A673 (cell line): Measurements from ENCODE around the gene MICOS13. TPM values are rescaled to one million over a fixed set of nuclear protein-coding genes. Genes with fewer than 3 reads are reported as not detected.

ENCODE experiments used
- BruUV-seq: library from RNA; stranded (reverse); fragments of 400-500 nt; replicated peaks from 2 replicates; lab custom pipeline; 2021; lab: Mats Ljungman, UMichigan
- CTCF ChIA-PET: fragments of 300-600 bp; sonication (Branson Sonifier 250); formaldehyde crosslinking; loops from one replicate; lab custom pipeline; 2022; ENCODE audit warnings: antibody characterized with exemption; lab: Charles Lee
- POLR2A ChIA-PET: fragments of 300-600 bp; sonication (Branson Sonifier 250); formaldehyde crosslinking; loops from one replicate; lab custom pipeline; 2022; ENCODE audit warnings: antibody characterized with exemption; ENCODE audit not compliant: low non-redundant PET; lab: Charles Lee
- DNase-seq: peaks from one replicate; pipeline ENCODE4 v3.0.0-alpha.2; 2015; ENCODE audit warnings: low spot score
- H3K27ac ChIP-seq: fragments of 200-600 bp; sonication (generic); 2 replicates; pipeline ENCODE4 v1.5.1; 2016; ENCODE audit warnings: mixed run types, low read depth, mild to moderate bottlenecking, mixed read lengths, antibody characterized with exemption, low read length; ENCODE audit not compliant: poor library complexity, severe bottlenecking
- H3K27me3 ChIP-seq: fragments of 200-600 bp; sonication (generic); replicated peaks from 2 replicates; pipeline ENCODE4 v1.6.1; 2017; ENCODE audit warnings: mixed run types, low read depth, mild to moderate bottlenecking, mixed read lengths, antibody characterized with exemption, low read length; ENCODE audit not compliant: insufficient read depth, poor library complexity
- H3K36me3 ChIP-seq: fragments of 200-600 bp; sonication (generic); 2 replicates; pipeline ENCODE4 v1.6.1; 2016; ENCODE audit warnings: mixed run types, mild to moderate bottlenecking, mixed read lengths, antibody characterized with exemption, low read length; ENCODE audit not compliant: insufficient read depth, poor library complexity, severe bottlenecking
- H3K4me1 ChIP-seq: fragments of 200-600 bp; sonication (generic); 2 replicates; pipeline ENCODE4 v1.6.1; 2017; ENCODE audit warnings: mixed run types, mild to moderate bottlenecking, mixed read lengths, antibody characterized with exemption, low read length; ENCODE audit not compliant: insufficient read depth, poor library complexity, severe bottlenecking
- H3K4me3 ChIP-seq: fragments of 200-600 bp; sonication (generic); 2 replicates; pipeline ENCODE4 v1.5.1; 2016; ENCODE audit warnings: low read depth, mixed run types, mild to moderate bottlenecking, mixed read lengths, low read length; ENCODE audit not compliant: poor library complexity, severe bottlenecking
- H3K9me3 ChIP-seq: fragments of 200-600 bp; sonication (generic); 2 replicates; pipeline ENCODE4 v1.6.1; 2016; ENCODE audit warnings: mixed run types, low read depth, mild to moderate bottlenecking, mixed read lengths, antibody characterized with exemption, low read length; ENCODE audit not compliant: poor library complexity, severe bottlenecking
- CTCF ChIP-seq: fragments of 300-800, 200-600 bp; sonication (generic); conservative IDR thresholded peaks from 2 replicates; pipeline ENCODE4 v1.5.1; 2017; ENCODE audit warnings: low read depth, mild to moderate bottlenecking, antibody characterized with exemption, low read length, moderate library complexity, mixed read lengths
- EZH2 ChIP-seq: fragments of 200-600 bp; sonication (generic); IDR thresholded peaks from 2 replicates; pipeline ENCODE4 v1.6.1; 2017; ENCODE audit warnings: borderline replicate concordance, low read depth, mild to moderate bottlenecking, mixed read lengths, antibody characterized with exemption, low read length; ENCODE audit not compliant: poor library complexity, severe bottlenecking
- intact Hi-C: fragments of 100-400 bp; cut with micrococcal nuclease; formaldehyde crosslinking; loops from one replicate; pipeline ENCODE4 v1.10.0; 2022; ENCODE audit not compliant: unreplicated experiment
- total RNA-seq: library from RNA; stranded (reverse); gene quantifications from 2 replicates; pipeline ENCODE4 v1.2.3, GENCODE V29; 2021

The MICOS13 gene
- total RNA-seq, 1 experiment from 2014 or later: 36.3 TPM

DNA sequence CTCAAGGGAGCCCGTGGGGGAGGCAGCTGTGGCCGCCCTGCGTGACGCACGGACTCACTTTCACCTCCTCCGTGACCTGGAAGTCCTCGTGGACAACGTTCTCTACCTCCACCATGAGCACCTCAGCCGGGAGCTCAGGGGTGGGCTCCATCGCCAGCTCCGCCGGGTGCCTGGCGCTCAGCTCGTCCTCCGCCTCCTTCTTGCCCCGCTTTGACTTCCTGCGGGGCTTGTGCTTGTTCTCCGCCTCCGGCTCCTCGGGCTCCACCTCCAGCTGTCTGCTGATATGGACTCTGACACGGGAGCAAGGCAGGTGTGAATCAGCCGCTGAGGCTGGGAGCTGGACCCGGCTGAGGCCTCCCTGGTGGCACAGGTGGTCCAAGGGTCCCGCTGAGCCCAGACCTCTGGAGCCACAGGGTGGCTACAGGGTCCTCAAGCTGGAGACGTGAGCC is 31.4 kb upstream of the MICOS13 start:
- no peak for DNase-seq
- TF ChIP-seq CTCF: no peak
- H3K36me3 ChIP-seq: peaks cover 68% of the 10 kb centered on the region
- BruUV-seq: no TSS peak
- H3K27me3 ChIP-seq: no peaks in the 10 kb centered on the region
- intact Hi-C loops: no loop called here
- no peaks in the 10 kb centered on the region for H3K9me3 ChIP-seq
- H3K4me3 ChIP-seq: no peak overlapping the region
- ChIA-PET CTCF (interaction anchor here (0.6 to 0.7 kb wide), 2 partner anchors 24 to 1790 kb away, joined by 6 to 7 read pairs; no protein-coding TSS in a partner anchor), POLR2A (interaction anchor here (0.6 kb wide), 1 partner anchor 25 kb away, joined by 4 read pairs; no protein-coding TSS in a partner anchor)
- H3K27ac ChIP-seq: no peak overlapping the region
- no peaks in the 10 kb centered on the region for H3K4me1 ChIP-seq

DNA sequence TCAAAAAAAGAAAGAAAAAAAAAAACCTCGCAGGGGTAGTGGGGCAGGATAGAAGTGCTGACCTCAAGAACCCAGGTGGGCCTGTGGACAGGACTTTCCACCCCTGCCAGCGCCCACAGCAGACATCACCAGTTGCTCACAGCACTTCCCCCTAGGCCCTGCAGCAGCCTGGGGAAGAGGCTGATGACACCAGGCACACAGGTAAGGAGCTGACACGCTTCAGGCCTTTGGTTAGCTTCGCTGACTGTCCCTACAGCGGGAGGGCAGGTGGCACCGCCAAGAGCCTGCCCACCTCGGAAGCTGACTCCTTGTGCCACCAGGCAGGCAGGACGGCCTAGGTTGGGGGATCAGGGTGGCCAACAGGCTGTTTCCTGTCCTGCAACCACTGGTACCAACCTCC is 30.7 kb upstream of the MICOS13 start:
- BruUV-seq: no TSS peak
- POLR2A ChIA-PET: no interaction called here

GRCh38 chr19:5707576-5708575 is 27.6 kb upstream of the MICOS13 start:
- intact Hi-C loops: no loop called here
- ChIA-PET CTCF (no interaction called here), POLR2A (no interaction called here)
- Histone ChIP-seq H3K9me3 (no peaks in the 10 kb centered on the region), H3K36me3 (peaks cover 78% of the 10 kb centered on the region), H3K27me3 (no peaks in the 10 kb centered on the region), H3K4me3 (no peak overlapping the region), H3K4me1 (no peaks in the 10 kb centered on the region), H3K27ac (no peak overlapping the region)
- BruUV-seq: no TSS peak
- TF ChIP-seq CTCF (no peak), EZH2 (no peak)
- DNase-seq: no peak

More for the DNA sequence above, 30.7 kb upstream of the MICOS13 start:
- DNase-seq: no peak
- Histone ChIP-seq H3K27ac (no peak overlapping the region), H3K4me1 (no peaks in the 10 kb centered on the region), H3K36me3 (peaks cover 72% of the 10 kb centered on the region), H3K27me3 (no peaks in the 10 kb centered on the region), H3K9me3 (no peaks in the 10 kb centered on the region), H3K4me3 (no peak overlapping the region)
- TF ChIP-seq CTCF (no peak), EZH2 (no peak)
- CTCF ChIA-PET: no interaction called here
- intact Hi-C loops: no loop called here
